ENCODE measurements around the gene ZNF624.
"Not testable (repeated sequence)": the region's sequence is repeated elsewhere in the genome, so short reads cannot be mapped to it uniquely, and the experiment has no call there.

DNA sequence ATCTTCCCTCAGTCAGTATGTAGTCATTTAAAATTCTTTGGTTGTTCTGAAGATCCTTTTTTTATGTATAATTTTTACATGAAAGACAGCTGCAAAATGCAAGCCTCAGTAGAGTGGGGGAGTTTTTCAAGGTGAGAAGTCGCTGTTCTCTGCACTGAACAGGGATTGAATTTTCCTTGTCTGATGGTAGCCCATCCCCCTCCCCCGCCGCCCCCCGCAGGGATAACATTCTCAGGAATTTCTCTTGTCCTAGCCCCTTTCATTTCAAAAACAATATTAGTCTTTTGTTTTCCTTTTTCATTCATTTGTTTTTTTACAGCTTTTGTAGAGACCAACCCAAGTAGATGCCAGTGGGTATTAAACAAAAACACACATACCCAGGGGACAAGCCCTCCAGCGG, 33.5 kb upstream of the ZNF624 start:
- TF ChIP-seq, protein P1, sequence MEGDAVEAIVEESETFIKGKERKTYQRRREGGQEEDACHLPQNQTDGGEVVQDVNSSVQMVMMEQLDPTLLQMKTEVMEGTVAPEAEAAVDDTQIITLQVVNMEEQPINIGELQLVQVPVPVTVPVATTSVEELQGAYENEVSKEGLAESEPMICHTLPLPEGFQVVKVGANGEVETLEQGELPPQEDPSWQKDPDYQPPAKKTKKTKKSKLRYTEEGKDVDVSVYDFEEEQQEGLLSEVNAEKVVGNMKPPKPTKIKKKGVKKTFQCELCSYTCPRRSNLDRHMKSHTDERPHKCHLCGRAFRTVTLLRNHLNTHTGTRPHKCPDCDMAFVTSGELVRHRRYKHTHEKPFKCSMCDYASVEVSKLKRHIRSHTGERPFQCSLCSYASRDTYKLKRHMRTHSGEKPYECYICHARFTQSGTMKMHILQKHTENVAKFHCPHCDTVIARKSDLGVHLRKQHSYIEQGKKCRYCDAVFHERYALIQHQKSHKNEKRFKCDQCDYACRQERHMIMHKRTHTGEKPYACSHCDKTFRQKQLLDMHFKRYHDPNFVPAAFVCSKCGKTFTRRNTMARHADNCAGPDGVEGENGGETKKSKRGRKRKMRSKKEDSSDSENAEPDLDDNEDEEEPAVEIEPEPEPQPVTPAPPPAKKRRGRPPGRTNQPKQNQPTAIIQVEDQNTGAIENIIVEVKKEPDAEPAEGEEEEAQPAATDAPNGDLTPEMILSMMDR (IDR thresholded peaks at IDR 0.05; ENCODE audit: insufficient read depth, low read length): not testable (repeated sequence)
- not testable (repeated sequence) for TF ChIP-seq POLR2AphosphoS5 (IDR thresholded peaks at IDR 0.05; ENCODE audit: low read depth); SPI1 (IDR thresholded peaks at IDR 0.05; ENCODE audit: borderline replicate concordance, low read depth); GABPA (IDR thresholded peaks at IDR 0.05; ENCODE audit: low read depth)
- TF ChIP-seq, protein P2, sequence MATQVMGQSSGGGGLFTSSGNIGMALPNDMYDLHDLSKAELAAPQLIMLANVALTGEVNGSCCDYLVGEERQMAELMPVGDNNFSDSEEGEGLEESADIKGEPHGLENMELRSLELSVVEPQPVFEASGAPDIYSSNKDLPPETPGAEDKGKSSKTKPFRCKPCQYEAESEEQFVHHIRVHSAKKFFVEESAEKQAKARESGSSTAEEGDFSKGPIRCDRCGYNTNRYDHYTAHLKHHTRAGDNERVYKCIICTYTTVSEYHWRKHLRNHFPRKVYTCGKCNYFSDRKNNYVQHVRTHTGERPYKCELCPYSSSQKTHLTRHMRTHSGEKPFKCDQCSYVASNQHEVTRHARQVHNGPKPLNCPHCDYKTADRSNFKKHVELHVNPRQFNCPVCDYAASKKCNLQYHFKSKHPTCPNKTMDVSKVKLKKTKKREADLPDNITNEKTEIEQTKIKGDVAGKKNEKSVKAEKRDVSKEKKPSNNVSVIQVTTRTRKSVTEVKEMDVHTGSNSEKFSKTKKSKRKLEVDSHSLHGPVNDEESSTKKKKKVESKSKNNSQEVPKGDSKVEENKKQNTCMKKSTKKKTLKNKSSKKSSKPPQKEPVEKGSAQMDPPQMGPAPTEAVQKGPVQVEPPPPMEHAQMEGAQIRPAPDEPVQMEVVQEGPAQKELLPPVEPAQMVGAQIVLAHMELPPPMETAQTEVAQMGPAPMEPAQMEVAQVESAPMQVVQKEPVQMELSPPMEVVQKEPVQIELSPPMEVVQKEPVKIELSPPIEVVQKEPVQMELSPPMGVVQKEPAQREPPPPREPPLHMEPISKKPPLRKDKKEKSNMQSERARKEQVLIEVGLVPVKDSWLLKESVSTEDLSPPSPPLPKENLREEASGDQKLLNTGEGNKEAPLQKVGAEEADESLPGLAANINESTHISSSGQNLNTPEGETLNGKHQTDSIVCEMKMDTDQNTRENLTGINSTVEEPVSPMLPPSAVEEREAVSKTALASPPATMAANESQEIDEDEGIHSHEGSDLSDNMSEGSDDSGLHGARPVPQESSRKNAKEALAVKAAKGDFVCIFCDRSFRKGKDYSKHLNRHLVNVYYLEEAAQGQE (IDR thresholded peaks at IDR 0.05; ENCODE audit: insufficient replicate concordance, low read depth): not testable (repeated sequence)

Data from HL-60 (cell line).